Large intestine (tissue), 3 donors: ENCODE measurements around the gene LRRC7. TPM values are rescaled to one million over a fixed set of nuclear protein-coding genes. Genes with fewer than 3 reads are reported as not detected.
"Not testable (repeated sequence)": the region's sequence is repeated elsewhere in the genome, so short reads cannot be mapped to it uniquely, and the experiment has no call there.

ENCODE experiments used
- DNase-seq, 2 donors: peaks; one replicate each; pipeline versions ENCODE4 v3.0.0 to v3.0.0-alpha.2; 2013
- H3K27ac ChIP-seq: one replicate; pipeline ENCODE4 v1.5.1; 2013; ENCODE audit warnings: low read length
- H3K27me3 ChIP-seq: 2 replicates; pipeline ENCODE4 v1.6.1; 2013; ENCODE audit warnings: low read length; ENCODE audit not compliant: control insufficient read depth, insufficient read depth
- H3K36me3 ChIP-seq: 2 replicates; pipeline ENCODE4 v1.6.1; 2013; ENCODE audit warnings: low read length; ENCODE audit not compliant: control insufficient read depth, insufficient read depth
- H3K4me1 ChIP-seq: one replicate; pipeline ENCODE4 v1.6.1; 2013; ENCODE audit warnings: low read length; ENCODE audit not compliant: control insufficient read depth, insufficient read depth
- H3K4me3 ChIP-seq: one replicate; pipeline ENCODE4 v1.5.1; 2013; ENCODE audit warnings: low read length
- H3K9me3 ChIP-seq: one replicate; pipeline ENCODE4 v1.6.1; 2013; ENCODE audit warnings: mild to moderate bottlenecking, low read depth, low read length, moderate library complexity; ENCODE audit not compliant: control insufficient read depth
- WGBS: methylation state at CpG from one replicate; pipeline ENCODE4 v1.1.5; 2013; ENCODE audit warnings: low lambda C conversion rate; ENCODE audit not compliant: insufficient coverage; 5-methylcytosine and 5-hydroxymethylcytosine counted together
- polyA plus RNA-seq: library from polyadenylated mRNA; unstranded; fragments of 120-200 nt; gene quantifications from one replicate; pipeline ENCODE4 v1.2.1, GENCODE V29; 2013

LRRC7 gene
- polyA plus RNA-seq, 1 donor, result 5.1 TPM

DNA sequence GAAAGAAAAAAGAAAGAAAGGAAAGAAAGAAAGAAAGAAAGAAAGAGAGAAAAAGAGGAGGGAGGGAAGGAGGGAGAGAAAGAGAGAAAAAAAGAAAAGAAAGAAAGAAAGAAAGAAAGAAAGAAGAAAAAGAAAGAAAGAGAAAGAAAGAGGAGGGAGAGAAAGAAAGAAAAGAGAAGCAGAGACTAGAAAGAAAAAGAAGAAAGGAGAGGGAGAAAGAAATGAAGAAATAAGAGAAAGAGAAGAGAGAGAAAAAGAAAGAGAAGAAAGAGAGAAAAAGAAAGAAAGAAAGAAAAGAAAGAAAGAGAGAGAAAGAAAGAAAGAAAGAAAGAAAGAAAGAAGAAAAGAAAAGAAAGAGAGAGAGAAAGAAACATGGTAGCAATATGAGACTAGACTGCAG is 150.1 kb downstream of the LRRC7 start:
- not testable (repeated sequence) for H3K4me3 ChIP-seq, H3K36me3 ChIP-seq, H3K27ac ChIP-seq, H3K9me3 ChIP-seq, H3K27me3 ChIP-seq, H3K4me1 ChIP-seq, DNase-seq

DNA sequence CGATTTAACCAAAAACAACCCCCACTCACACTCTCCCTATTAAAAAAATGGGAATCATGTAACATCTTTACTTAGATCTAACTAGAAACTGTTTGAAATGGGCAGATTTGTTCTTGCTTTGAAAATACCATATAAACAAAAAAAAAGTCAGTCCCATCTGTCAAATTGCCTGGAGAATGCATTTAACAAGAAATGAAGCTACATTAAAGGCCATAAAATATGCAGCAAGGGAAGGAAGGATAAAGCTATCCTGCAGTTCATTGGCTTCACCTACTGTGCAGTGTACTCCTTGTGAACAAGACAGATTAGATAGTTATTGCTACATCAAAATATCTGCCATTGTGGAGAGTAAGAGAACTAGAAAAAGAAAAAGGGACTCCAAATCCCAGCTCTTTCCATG is 160.5 kb downstream of the LRRC7 start:
- no peaks in the 10 kb centered on the region for H3K27me3 ChIP-seq
- no peaks in the 10 kb centered on the region for H3K36me3 ChIP-seq
- no peak for DNase-seq
- H3K9me3 ChIP-seq, result no peaks in the 10 kb centered on the region
- no peak overlapping the region for H3K4me3 ChIP-seq
- H3K4me1 ChIP-seq, result no peaks in the 10 kb centered on the region
- H3K27ac ChIP-seq, result no peak overlapping the region
- WGBS, result 57% methylated on average over 1 of the region's 1 CpG

DNA sequence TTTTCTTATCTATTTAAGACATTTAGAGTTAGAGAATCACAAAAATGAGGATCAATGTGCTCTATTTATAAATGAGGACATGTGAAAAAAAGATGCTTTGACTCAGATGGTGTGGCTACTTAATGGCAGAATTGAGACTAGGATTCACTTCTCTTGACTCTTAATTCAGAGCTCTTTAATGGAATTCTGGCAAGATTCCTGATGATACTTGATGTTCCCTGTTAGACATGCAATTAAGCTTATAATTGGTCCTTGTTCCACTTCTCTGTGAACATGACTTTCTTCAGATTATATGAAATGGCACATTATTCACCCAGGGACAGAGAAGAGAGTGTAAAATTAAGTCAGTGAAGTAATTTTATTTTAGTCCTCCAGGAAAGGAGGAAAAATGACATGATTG is 165.3 kb downstream of the LRRC7 start:
- no peaks in the 10 kb centered on the region for H3K36me3 ChIP-seq
- H3K27me3 ChIP-seq, result no peaks in the 10 kb centered on the region
- H3K4me1 ChIP-seq, result no peaks in the 10 kb centered on the region
- no peak overlapping the region for H3K4me3 ChIP-seq
- no peaks in the 10 kb centered on the region for H3K9me3 ChIP-seq
- H3K27ac ChIP-seq, result no peak overlapping the region
- DNase-seq, result no peak

DNA sequence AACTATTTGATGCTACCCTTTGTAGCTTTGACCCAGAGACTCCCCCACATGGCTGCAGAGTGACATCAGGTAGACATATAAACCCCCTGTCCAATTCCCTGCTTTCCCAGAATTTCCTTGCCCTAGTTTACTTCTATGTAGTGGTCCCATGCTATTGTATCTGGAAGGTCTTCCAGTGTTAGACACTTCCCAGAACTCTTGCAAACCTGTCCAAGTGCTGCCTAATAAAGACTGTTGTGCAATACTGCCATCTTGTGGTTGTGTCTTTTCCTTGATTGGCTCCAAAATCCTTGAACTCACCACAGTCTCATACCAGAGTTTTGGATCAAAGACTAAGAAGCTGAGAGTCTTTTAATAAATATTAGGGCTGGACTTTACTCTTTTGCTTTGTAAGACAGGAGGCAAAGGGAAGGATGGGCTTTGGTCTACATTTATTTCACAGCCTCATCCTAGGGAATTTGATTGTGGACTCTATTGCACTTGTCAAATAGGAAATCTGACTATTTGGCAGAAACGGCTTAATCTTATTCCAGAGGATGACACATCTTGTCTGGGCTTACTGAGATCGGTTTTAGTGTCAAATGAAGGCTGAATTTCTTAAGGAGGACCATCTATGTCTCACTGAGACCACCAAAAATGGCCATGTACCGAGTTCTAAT is 169.9 kb downstream of the LRRC7 start:
- H3K4me3 ChIP-seq, result no peak overlapping the region
- no peaks in the 10 kb centered on the region for H3K4me1 ChIP-seq
- DNase-seq, result peak; percentile 19 to 27
- no CpG with 5 or more reads among the region's 3 CpGs for WGBS
- no peak overlapping the region for H3K27ac ChIP-seq
- H3K27me3 ChIP-seq, result no peaks in the 10 kb centered on the region
- H3K9me3 ChIP-seq, result no peaks in the 10 kb centered on the region
- no peaks in the 10 kb centered on the region for H3K36me3 ChIP-seq

DNA sequence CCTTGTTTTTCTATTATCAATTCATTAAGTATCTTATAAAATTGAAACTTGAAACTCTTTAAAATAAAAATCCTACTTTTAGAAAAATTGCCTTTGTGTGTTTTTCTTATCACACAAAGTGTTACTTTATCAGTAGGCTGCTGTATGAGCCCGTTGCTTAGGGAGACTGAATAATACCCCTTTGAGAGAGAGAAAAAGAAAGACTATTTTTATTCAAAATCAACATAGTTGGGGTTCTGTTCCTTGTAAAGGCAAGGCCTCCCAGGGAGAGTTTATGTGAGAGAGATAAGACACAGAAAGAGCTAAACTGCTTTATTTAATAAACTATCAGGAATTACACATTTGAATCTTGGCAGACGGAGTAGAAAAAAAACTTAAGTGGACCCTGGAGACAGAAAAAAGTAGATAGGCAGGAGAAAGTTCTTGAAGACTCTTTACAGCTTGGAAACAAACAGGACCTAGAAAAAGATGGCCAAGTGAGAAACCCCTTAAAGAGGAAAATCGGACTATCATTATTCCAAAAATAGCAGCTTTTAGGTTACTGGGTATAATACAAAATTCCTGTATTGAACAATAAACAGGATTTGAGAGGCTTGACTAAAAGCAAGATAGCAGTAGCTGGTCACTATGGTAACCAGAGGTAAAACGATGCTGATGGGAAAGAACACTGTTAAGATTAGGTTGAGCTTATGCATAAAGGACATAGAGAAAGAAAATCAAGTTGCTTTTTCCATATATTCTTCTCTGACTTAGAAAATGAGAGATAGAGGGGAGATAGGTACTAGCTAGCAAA is 170.9 kb downstream of the LRRC7 start:
- H3K27me3 ChIP-seq, result no peaks in the 10 kb centered on the region
- H3K36me3 ChIP-seq, result no peaks in the 10 kb centered on the region
- no peak overlapping the region for H3K27ac ChIP-seq
- DNase-seq, result peak in 1 of 2 donors; percentile 9
- no peak overlapping the region for H3K4me3 ChIP-seq
- no peaks in the 10 kb centered on the region for H3K4me1 ChIP-seq
- H3K9me3 ChIP-seq, result no peaks in the 10 kb centered on the region
- WGBS, result 15% methylated on average over 4 of the region's 4 CpGs

DNA sequence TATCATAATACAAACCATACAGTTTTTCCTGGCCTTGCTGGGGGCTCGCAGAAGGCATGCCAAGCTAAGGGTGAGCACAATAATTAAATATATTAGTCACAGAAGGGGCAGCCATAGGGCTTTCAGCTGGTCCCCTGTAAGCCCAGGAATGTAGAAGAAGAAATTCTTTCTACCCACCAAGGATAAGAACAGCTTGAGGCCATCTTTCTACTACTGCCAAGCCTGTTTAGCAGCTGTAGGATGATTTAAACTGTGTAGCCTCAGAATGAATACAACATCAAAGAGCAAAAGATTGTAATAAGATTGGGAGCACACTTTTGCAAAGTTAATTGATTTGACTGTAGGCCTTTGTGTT is 171.5 kb downstream of the LRRC7 start:
- WGBS, result no CpG with 5 or more reads among the region's 1 CpG

DNA sequence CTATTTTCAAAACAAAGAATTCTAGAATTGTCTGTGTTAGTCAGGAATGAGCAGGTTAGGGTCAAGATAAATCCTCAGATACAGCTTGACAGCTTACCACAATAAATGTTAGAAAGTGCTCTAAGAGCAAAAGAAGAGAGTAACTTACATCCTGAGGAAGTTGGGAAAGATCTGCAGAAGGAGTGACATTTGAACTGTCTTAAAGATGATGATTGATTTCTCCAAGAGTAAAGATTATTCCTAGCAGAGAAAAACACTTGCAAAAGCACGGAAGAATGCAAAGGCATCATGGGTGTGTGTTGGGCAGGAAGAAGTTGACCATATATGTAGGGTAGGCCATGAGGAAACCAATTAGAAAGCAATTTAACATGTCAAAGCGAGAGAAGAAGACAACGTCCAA is 175.4 kb downstream of the LRRC7 start:
- no peaks in the 10 kb centered on the region for H3K36me3 ChIP-seq
- no peak for DNase-seq
- H3K4me1 ChIP-seq, result no peaks in the 10 kb centered on the region
- no peak overlapping the region for H3K4me3 ChIP-seq
- WGBS, result 81% methylated on average over 3 of the region's 3 CpGs
- H3K27ac ChIP-seq, result no peak overlapping the region
- H3K9me3 ChIP-seq, result no peaks in the 10 kb centered on the region
- H3K27me3 ChIP-seq, result no peaks in the 10 kb centered on the region

More for the DNA sequence above, 171.5 kb downstream of the LRRC7 start:
- Histone ChIP-seq H3K4me3 (no peak overlapping the region), H3K4me1 (no peaks in the 10 kb centered on the region), H3K27ac (no peak overlapping the region), H3K9me3 (no peaks in the 10 kb centered on the region), H3K27me3 (no peaks in the 10 kb centered on the region), H3K36me3 (no peaks in the 10 kb centered on the region)
- no peak for DNase-seq

DNA sequence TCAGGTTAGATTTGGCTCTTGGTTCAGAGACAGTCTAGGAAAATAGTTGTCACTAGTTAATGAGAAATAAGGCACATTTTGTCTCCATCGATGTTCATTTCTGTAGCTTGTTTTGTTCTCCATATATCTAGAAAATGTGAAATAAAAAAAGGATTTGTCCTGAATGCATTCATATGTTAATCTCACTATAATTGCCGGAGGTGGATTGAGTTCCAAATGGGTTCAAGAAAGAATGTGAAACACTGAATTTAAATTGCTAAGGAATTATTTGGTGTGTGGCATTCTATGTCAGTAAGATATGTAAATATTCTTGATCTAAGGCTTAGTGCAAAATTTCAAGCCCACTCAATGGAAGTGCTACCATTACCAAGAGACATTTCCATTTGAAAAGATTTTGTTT is 176.7 kb downstream of the LRRC7 start:
- H3K27me3 ChIP-seq, result no peaks in the 10 kb centered on the region
- 92% methylated on average over 2 of the region's 2 CpGs for WGBS
- no peak overlapping the region for H3K4me3 ChIP-seq
- no peak for DNase-seq
- H3K9me3 ChIP-seq, result no peaks in the 10 kb centered on the region
- no peaks in the 10 kb centered on the region for H3K4me1 ChIP-seq
- no peaks in the 10 kb centered on the region for H3K36me3 ChIP-seq
- no peak overlapping the region for H3K27ac ChIP-seq

DNA sequence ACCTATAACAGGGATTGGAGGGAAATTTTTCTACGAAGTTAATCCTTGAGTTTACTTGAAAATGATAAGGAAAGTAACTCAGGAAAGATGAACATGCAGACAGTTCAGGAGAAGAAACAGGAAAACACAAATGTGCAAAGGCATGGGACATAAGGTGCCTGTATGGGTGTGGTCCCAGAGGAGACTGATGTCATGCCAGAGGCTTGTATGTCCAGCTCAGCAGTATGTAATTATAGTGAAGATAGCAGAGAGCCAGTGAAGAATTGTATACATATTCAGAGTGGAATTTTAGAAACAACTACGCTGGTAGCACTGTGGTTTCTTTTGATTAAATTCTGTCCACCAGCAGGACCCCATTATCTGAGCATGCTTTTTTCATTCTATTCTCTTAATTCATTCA is 179.5 kb downstream of the LRRC7 start:
- Histone ChIP-seq H3K9me3 (no peaks in the 10 kb centered on the region), H3K27me3 (no peaks in the 10 kb centered on the region), H3K4me3 (no peak overlapping the region), H3K4me1 (no peaks in the 10 kb centered on the region), H3K36me3 (no peaks in the 10 kb centered on the region), H3K27ac (no peak overlapping the region)
- WGBS, result 75% methylated on average over 2 of the region's 2 CpGs
- no peak for DNase-seq

DNA sequence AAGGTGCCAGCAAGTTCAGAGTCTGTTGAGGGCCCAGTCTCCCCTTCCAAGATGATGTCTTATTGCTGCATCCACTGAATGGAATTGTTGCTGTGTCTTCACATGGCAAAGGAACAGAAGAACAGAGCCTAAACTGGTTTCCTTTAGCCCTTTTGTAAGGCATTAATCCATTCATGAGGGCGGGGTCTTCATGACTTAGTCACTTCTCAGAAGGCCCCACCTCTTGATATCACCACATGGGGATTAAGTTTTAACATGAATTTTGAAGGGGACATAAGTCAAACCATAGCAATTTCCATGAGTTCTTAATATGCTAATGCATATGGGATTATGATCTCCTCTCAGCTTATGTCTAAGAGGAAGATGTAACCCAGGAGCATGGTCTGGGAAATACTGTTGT is 182.9 kb downstream of the LRRC7 start:
- Histone ChIP-seq H3K27ac (no peak overlapping the region), H3K4me1 (no peaks in the 10 kb centered on the region), H3K9me3 (no peaks in the 10 kb centered on the region), H3K27me3 (no peaks in the 10 kb centered on the region), H3K36me3 (no peaks in the 10 kb centered on the region), H3K4me3 (no peak overlapping the region)
- no CpG with 5 or more reads among the region's 1 CpG for WGBS
- no peak for DNase-seq

DNA sequence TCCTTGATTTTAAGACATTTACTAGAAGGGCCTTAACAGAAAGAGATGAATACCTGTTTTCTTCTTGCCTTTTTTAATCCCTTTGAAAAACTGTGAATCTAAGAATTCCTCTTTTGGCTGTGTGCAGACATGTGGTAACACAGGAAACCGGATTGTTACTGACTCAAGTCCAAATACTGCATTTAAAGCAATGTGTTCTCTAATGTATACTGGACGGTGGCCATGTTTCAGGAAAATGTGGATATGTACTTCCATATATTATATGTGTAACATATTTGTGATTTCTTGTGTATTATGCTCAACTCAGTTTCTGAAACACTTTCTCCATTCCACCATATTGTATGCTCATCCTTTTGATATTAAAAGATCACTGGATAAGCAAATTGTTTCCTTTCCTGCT is 185.1 kb downstream of the LRRC7 start:
- Histone ChIP-seq H3K27ac (no peak overlapping the region), H3K27me3 (no peaks in the 10 kb centered on the region), H3K36me3 (no peaks in the 10 kb centered on the region), H3K4me1 (no peaks in the 10 kb centered on the region), H3K4me3 (no peak overlapping the region), H3K9me3 (no peaks in the 10 kb centered on the region)
- DNase-seq, result no peak
- WGBS, result 60% methylated on average over 1 of the region's 2 CpGs
